Hepatocyte (in vitro differentiated cells): ENCODE measurements around the gene YLPM1.

Source experiments
- EZH2 ChIP-seq: fragments of 200-600 bp; sonication (generic); IDR thresholded peaks from 2 replicates; pipeline ENCODE4 v1.6.1; 2016; ENCODE audit warnings: antibody characterized with exemption, mild to moderate bottlenecking, borderline replicate concordance
- TF ChIP-seq, protein P1 (sequence below): fragments of 200-600 bp; sonication (generic); IDR thresholded peaks from 2 replicates; pipeline ENCODE4 v1.5.1; 2016; ENCODE audit warnings: antibody characterized with exemption, mild to moderate bottlenecking; ENCODE audit not compliant: poor library complexity

- TF ChIP-seq, protein P1, sequence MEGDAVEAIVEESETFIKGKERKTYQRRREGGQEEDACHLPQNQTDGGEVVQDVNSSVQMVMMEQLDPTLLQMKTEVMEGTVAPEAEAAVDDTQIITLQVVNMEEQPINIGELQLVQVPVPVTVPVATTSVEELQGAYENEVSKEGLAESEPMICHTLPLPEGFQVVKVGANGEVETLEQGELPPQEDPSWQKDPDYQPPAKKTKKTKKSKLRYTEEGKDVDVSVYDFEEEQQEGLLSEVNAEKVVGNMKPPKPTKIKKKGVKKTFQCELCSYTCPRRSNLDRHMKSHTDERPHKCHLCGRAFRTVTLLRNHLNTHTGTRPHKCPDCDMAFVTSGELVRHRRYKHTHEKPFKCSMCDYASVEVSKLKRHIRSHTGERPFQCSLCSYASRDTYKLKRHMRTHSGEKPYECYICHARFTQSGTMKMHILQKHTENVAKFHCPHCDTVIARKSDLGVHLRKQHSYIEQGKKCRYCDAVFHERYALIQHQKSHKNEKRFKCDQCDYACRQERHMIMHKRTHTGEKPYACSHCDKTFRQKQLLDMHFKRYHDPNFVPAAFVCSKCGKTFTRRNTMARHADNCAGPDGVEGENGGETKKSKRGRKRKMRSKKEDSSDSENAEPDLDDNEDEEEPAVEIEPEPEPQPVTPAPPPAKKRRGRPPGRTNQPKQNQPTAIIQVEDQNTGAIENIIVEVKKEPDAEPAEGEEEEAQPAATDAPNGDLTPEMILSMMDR, result no peak
- no peak for TF ChIP-seq EZH2
Measured at GRCh38 chr14:74865156-74865555, 102.0 kb downstream of the YLPM1 start.
